ENCODE measurements around the gene CPA4.

Gene CPA4

GRCh38 chr7:130360518-130360917 lies 67.6 kb downstream of the CPA4 start:
- no peak for TF ChIP-seq CTCF (IDR thresholded peaks at IDR 0.05; ENCODE audit: insufficient read depth, missing control alignments)
- no peak for FAIRE-seq
- no peak for DNase-seq (ENCODE audit: insufficient read length, low spot score)

- TF ChIP-seq CTCF (IDR thresholded peaks at IDR 0.05; ENCODE audit: insufficient read depth, missing control alignments) = no peak
- DNase-seq (ENCODE audit: insufficient read length, low spot score) (no peak), FAIRE-seq (no peak)
Measured at GRCh38 chr7:130361681-130362080, 68.7 kb downstream of the CPA4 start.

- no peak for TF ChIP-seq CTCF (IDR thresholded peaks at IDR 0.05; ENCODE audit: insufficient read depth, missing control alignments)
- DNase-seq (ENCODE audit: insufficient read length, low spot score) (no peak), FAIRE-seq (no peak)
Measured at GRCh38 chr7:130362251-130362816, 69.4 kb downstream of the CPA4 start.

- no peak for DNase-seq (ENCODE audit: insufficient read length, low spot score)
- no peak for TF ChIP-seq CTCF (IDR thresholded peaks at IDR 0.05; ENCODE audit: insufficient read depth, missing control alignments)
- FAIRE-seq = no peak
Measured at GRCh38 chr7:130363026-130363847, 70.3 kb downstream of the CPA4 start.

- TF ChIP-seq CTCF (IDR thresholded peaks at IDR 0.05; ENCODE audit: insufficient read depth, missing control alignments) = no peak
- FAIRE-seq (no peak), DNase-seq (ENCODE audit: insufficient read length, low spot score) (no peak)
Measured at GRCh38 chr7:130364451-130364850, 71.5 kb downstream of the CPA4 start.

- no peak for FAIRE-seq
- no peak for TF ChIP-seq CTCF (IDR thresholded peaks at IDR 0.05; ENCODE audit: insufficient read depth, missing control alignments)
- no peak for DNase-seq (ENCODE audit: insufficient read length, low spot score)
Measured at GRCh38 chr7:130365088-130365487, 72.1 kb downstream of the CPA4 start.

All from D721Med (cell line).